ENCODE results near the gene GASK1A.

GASK1A gene

GRCh38 chr3:43001094-43001553, 22.0 kb downstream of the GASK1A start:
- ChIA-PET CTCF (interaction anchor here (0.7 kb wide), 1 partner anchor 11 kb away, joined by 3 read pairs; no protein-coding TSS in a partner anchor), POLR2A (no interaction called here)
- no peak overlapping the region for H3K27ac ChIP-seq (ENCODE audit: extremely low read depth, low read depth, low read length)
- no peak for TF ChIP-seq ZNF677 (tag by site-specific recombination; IDR thresholded peaks at IDR 0.05)
- no peak for TF ChIP-seq ZNF837 (tag by site-specific recombination; IDR thresholded peaks at IDR 0.05)
- TF ChIP-seq, protein P1, sequence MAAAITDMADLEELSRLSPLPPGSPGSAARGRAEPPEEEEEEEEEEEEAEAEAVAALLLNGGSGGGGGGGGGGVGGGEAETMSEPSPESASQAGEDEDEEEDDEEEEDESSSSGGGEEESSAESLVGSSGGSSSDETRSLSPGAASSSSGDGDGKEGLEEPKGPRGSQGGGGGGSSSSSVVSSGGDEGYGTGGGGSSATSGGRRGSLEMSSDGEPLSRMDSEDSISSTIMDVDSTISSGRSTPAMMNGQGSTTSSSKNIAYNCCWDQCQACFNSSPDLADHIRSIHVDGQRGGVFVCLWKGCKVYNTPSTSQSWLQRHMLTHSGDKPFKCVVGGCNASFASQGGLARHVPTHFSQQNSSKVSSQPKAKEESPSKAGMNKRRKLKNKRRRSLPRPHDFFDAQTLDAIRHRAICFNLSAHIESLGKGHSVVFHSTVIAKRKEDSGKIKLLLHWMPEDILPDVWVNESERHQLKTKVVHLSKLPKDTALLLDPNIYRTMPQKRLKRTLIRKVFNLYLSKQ (tag by site-specific recombination; IDR thresholded peaks at IDR 0.05; ENCODE audit: borderline replicate concordance), result no peak
- no peak for TF ChIP-seq ZNF639 (tag by site-specific recombination; IDR thresholded peaks at IDR 0.05)
- no peak for TF ChIP-seq ZBTB44 (tag by site-specific recombination; IDR thresholded peaks at IDR 0.05)
- TF ChIP-seq ZNF121 (tag by site-specific recombination; IDR thresholded peaks at IDR 0.05), result no peak
- TF ChIP-seq ZNF335 (tag by site-specific recombination; conservative IDR thresholded peaks at IDR 0.05), result no peak
- TF ChIP-seq REPIN1 (tag by site-specific recombination; IDR thresholded peaks at IDR 0.05; ENCODE audit: low read depth), result no peak
- H3K4me1 ChIP-seq (ENCODE audit: control insufficient read depth, insufficient read depth, low read length), result no peaks in the 10 kb centered on the region
- H3K4me3 ChIP-seq (ENCODE audit: low read depth, low read length), result no peak overlapping the region
- H3K36me3 ChIP-seq (ENCODE audit: control insufficient read depth in 2 of 2, insufficient read depth in 1 of 2, low read length in 2 of 2), result no peaks in the 10 kb centered on the region
- H3K9me3 ChIP-seq (ENCODE audit: control insufficient read depth, insufficient read depth, low read depth, low read length), result no peaks in the 10 kb centered on the region

- POLR2A ChIA-PET, result no interaction called here
- CTCF ChIA-PET, result no interaction called here
These were observed 22.5 kb downstream of the GASK1A start for GRCh38 chr3:43001556-43002121.

GRCh38 chr3:43004282-43004681, 25.2 kb downstream of the GASK1A start:
- POLR2A ChIA-PET, result no interaction called here

More at GRCh38 chr3:43001556-43002121, 22.5 kb downstream of the GASK1A start:
- H3K4me1 ChIP-seq (ENCODE audit: control insufficient read depth, insufficient read depth, low read length), result no peaks in the 10 kb centered on the region
- H3K27ac ChIP-seq (ENCODE audit: extremely low read depth, low read depth, low read length), result no peak overlapping the region
- TF ChIP-seq BCL6B (tag by site-specific recombination; IDR thresholded peaks at IDR 0.05), result no peak
- H3K9me3 ChIP-seq (ENCODE audit: control insufficient read depth, insufficient read depth, low read depth, low read length), result no peaks in the 10 kb centered on the region
- H3K36me3 ChIP-seq (ENCODE audit: control insufficient read depth in 2 of 2, insufficient read depth in 1 of 2, low read length in 2 of 2), result no peaks in the 10 kb centered on the region
- H3K4me3 ChIP-seq (ENCODE audit: low read depth, low read length), result no peak overlapping the region

More at GRCh38 chr3:43004282-43004681, 25.2 kb downstream of the GASK1A start:
- no peak for TF ChIP-seq HOXC10 (CRISPR knock-in tag; IDR thresholded peaks at IDR 0.05)
- no peak for TF ChIP-seq ZNF362 (tag by site-specific recombination; IDR thresholded peaks at IDR 0.05)
- TF ChIP-seq ZFHX2 (tag by site-specific recombination; conservative IDR thresholded peaks at IDR 0.05), result peak; percentile 18; the same call in 1 of the 2 replicates
- H3K27ac ChIP-seq (ENCODE audit: extremely low read depth, low read depth, low read length), result no peak overlapping the region
- H3K4me1 ChIP-seq (ENCODE audit: control insufficient read depth, insufficient read depth, low read length), result no peaks in the 10 kb centered on the region
- H3K4me3 ChIP-seq (ENCODE audit: low read depth, low read length), result no peak overlapping the region
- H3K9me3 ChIP-seq (ENCODE audit: control insufficient read depth, insufficient read depth, low read depth, low read length), result no peaks in the 10 kb centered on the region
- CTCF ChIA-PET, result no interaction called here
- H3K36me3 ChIP-seq (ENCODE audit: control insufficient read depth in 2 of 2, insufficient read depth in 1 of 2, low read length in 2 of 2), result no peaks in the 10 kb centered on the region
